ENCODE measurements around the gene MAG. TPM values are rescaled to one million over a fixed set of nuclear protein-coding genes. Genes with fewer than 3 reads are reported as not detected.

The MAG gene
- total and polyA plus RNA-seq, 9 of the 15 experiments (the other 6 are each of a cell fraction or from before 2014, with no cell fraction given): 0.11 to 10.0 (median 1.6) TPM

DNA sequence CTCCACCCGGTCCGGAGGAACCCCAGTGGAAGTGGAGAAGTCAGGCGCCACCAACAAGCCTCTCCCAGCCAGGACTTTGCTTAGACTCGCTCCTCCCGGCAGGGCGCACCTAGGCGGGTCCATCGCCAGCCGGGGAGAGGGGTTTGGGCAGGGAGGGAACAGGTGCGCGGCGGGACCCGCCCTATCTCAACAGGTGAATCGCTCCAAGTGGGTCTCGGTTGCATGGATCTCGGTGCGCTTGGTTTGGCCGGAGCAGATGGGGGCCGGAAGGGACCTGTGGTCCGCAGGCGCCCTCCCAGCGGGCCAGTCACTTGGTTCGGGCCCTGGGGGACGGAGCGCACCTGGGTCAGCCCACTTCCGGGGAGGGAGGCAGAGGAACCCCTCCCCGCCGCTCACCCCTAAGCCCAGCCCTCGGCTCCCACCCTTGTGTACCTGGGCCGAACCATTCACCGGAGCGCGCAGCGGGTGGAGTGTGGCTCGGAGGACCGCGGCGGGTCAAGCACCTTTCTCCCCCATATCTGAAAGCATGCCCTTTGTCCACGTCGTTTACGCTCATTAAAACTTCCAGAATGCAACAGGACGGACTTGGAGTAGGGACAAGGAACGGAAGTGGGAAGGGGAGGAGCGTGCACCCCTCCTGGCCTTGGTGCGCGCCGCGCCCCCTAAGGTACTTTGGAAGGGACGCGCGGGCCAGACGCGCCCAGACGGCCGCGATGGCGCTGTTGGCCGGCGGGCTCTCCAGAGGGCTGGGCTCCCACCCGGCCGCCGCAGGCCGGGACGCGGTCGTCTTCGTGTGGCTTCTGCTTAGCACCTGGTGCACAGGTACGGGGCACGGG is 43.4 kb upstream of the MAG start, which contains the start of gene LSR (continued):
- TF ChIP-seq, protein P1, sequence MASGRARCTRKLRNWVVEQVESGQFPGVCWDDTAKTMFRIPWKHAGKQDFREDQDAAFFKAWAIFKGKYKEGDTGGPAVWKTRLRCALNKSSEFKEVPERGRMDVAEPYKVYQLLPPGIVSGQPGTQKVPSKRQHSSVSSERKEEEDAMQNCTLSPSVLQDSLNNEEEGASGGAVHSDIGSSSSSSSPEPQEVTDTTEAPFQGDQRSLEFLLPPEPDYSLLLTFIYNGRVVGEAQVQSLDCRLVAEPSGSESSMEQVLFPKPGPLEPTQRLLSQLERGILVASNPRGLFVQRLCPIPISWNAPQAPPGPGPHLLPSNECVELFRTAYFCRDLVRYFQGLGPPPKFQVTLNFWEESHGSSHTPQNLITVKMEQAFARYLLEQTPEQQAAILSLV (tag; IDR thresholded peaks at IDR 0.05): no peak
- TF ChIP-seq ZNF695 (CRISPR knock-in tag; IDR thresholded peaks at IDR 0.05): no peak
- TF ChIP-seq, protein P2, sequence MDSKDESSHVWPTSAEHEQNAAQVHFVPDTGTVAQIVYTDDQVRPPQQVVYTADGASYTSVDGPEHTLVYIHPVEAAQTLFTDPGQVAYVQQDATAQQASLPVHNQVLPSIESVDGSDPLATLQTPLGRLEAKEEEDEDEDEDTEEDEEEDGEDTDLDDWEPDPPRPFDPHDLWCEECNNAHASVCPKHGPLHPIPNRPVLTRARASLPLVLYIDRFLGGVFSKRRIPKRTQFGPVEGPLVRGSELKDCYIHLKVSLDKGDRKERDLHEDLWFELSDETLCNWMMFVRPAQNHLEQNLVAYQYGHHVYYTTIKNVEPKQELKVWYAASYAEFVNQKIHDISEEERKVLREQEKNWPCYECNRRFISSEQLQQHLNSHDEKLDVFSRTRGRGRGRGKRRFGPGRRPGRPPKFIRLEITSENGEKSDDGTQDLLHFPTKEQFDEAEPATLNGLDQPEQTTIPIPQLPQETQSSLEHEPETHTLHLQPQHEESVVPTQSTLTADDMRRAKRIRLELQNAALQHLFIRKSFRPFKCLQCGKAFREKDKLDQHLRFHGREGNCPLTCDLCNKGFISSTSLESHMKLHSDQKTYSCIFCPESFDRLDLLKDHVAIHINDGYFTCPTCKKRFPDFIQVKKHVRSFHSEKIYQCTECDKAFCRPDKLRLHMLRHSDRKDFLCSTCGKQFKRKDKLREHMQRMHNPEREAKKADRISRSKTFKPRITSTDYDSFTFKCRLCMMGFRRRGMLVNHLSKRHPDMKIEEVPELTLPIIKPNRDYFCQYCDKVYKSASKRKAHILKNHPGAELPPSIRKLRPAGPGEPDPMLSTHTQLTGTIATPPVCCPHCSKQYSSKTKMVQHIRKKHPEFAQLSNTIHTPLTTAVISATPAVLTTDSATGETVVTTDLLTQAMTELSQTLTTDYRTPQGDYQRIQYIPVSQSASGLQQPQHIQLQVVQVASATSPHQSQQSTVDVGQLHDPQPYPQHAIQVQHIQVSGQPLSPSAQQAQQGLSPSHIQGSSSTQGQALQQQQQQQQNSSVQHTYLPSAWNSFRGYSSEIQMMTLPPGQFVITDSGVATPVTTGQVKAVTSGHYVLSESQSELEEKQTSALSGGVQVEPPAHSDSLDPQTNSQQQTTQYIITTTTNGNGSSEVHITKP (IDR thresholded peaks at IDR 0.05; ENCODE audit: partially characterized antibody): peak; percentile 100
- TF ChIP-seq CHD2 (IDR thresholded peaks at IDR 0.05; ENCODE audit: low read depth, low read length): no peak; the same call in 1 of the 2 replicates
- TF ChIP-seq FOXK2 (conservative IDR thresholded peaks at IDR 0.05 in 1 of 2, IDR thresholded peaks at IDR 0.05 in 1 of 2; ENCODE audit: low read depth in 2 of 2): peak; percentile 99 to 100
- TF ChIP-seq HLTF (IDR thresholded peaks at IDR 0.05): no peak
- TF ChIP-seq, protein P3, sequence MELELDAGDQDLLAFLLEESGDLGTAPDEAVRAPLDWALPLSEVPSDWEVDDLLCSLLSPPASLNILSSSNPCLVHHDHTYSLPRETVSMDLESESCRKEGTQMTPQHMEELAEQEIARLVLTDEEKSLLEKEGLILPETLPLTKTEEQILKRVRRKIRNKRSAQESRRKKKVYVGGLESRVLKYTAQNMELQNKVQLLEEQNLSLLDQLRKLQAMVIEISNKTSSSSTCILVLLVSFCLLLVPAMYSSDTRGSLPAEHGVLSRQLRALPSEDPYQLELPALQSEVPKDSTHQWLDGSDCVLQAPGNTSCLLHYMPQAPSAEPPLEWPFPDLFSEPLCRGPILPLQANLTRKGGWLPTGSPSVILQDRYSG (tag; conservative IDR thresholded peaks at IDR 0.05; ENCODE audit: low read depth): no peak
- TF ChIP-seq, protein P4, sequence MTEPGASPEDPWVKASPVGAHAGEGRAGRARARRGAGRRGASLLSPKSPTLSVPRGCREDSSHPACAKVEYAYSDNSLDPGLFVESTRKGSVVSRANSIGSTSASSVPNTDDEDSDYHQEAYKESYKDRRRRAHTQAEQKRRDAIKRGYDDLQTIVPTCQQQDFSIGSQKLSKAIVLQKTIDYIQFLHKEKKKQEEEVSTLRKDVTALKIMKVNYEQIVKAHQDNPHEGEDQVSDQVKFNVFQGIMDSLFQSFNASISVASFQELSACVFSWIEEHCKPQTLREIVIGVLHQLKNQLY (CRISPR knock-in tag; conservative IDR thresholded peaks at IDR 0.05): no peak
- TF ChIP-seq ZBTB7A (IDR thresholded peaks at IDR 0.05; ENCODE audit: borderline replicate concordance, control insufficient read depth, low read depth, low read length): peak; percentile 29; the same call in 1 of the 2 replicates
- TF ChIP-seq, protein P5, sequence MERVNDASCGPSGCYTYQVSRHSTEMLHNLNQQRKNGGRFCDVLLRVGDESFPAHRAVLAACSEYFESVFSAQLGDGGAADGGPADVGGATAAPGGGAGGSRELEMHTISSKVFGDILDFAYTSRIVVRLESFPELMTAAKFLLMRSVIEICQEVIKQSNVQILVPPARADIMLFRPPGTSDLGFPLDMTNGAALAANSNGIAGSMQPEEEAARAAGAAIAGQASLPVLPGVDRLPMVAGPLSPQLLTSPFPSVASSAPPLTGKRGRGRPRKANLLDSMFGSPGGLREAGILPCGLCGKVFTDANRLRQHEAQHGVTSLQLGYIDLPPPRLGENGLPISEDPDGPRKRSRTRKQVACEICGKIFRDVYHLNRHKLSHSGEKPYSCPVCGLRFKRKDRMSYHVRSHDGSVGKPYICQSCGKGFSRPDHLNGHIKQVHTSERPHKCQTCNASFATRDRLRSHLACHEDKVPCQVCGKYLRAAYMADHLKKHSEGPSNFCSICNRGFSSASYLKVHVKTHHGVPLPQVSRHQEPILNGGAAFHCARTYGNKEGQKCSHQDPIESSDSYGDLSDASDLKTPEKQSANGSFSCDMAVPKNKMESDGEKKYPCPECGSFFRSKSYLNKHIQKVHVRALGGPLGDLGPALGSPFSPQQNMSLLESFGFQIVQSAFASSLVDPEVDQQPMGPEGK (CRISPR knock-in tag; IDR thresholded peaks at IDR 0.05; ENCODE audit: borderline replicate concordance): no peak
- no peak for TF ChIP-seq KLF6 (CRISPR knock-in tag; IDR thresholded peaks at IDR 0.05; ENCODE audit: borderline replicate concordance)
- no peak for TF ChIP-seq DDX20 (tag; IDR thresholded peaks at IDR 0.05; ENCODE audit: low read depth)
- TF ChIP-seq PHF8 (IDR thresholded peaks at IDR 0.05; ENCODE audit: borderline replicate concordance, low read length): peak; percentile 83; the same call in 1 of the 2 replicates
- TF ChIP-seq ZNF644 (tag; IDR thresholded peaks at IDR 0.05; ENCODE audit: low read depth): no peak
- TF ChIP-seq, protein P6, sequence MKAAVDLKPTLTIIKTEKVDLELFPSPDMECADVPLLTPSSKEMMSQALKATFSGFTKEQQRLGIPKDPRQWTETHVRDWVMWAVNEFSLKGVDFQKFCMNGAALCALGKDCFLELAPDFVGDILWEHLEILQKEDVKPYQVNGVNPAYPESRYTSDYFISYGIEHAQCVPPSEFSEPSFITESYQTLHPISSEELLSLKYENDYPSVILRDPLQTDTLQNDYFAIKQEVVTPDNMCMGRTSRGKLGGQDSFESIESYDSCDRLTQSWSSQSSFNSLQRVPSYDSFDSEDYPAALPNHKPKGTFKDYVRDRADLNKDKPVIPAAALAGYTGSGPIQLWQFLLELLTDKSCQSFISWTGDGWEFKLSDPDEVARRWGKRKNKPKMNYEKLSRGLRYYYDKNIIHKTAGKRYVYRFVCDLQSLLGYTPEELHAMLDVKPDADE (conservative IDR thresholded peaks at IDR 0.05; ENCODE audit: control insufficient read depth, low read depth, low read length): peak; percentile 74; the same call in 1 of the 2 replicates

Measured in K562 (cell line).